Measurements from ENCODE around the gene GNA15.
A peak's percentile ranks its signal among the peaks of the same experiment; 100 is the strongest.
"Not testable (repeated sequence)": the region's sequence is repeated elsewhere in the genome, so short reads cannot be mapped to it uniquely, and the experiment has no call there.

GNA15 gene

GRCh38 chr19:3135961-3136683 lies at the start of gene GNA15:
Gene GNA15 (plus strand): TSS chr19:3136033. CDS start chr19:3136451, 418 bp downstream.
- Histone ChIP-seq H3K27ac (ENCODE audit: low read length) (no peak within 1 kb of the TSS), H3K79me2 (ENCODE audit: low read length) (no peaks in the 10 kb centered on the region), H2AFZ (ENCODE audit: low read length) (no peak within 1 kb of the TSS), H3K9me3 (replicated peaks; ENCODE audit: insufficient read depth, low read length) (no peaks in the 10 kb centered on the region), H3K4me1 (ENCODE audit: low read length) (no peaks in the 10 kb centered on the region), H3K36me3 (replicated peaks; ENCODE audit: insufficient read depth, low read length) (no peaks in the 10 kb centered on the region), H3K4me3 (ENCODE audit: low read length) (no peak within 1 kb of the TSS), H3F3A (ENCODE audit: insufficient read depth, low read length) (no peaks in the 10 kb centered on the region), H4K20me1 (ENCODE audit: insufficient read depth, low read length) (no peaks in the 10 kb centered on the region), H3K27me3 (replicated peaks; ENCODE audit: insufficient read depth, low read length) (peaks cover 84% of the 10 kb centered on the region), H3K4me2 (ENCODE audit: low read depth, low read length) (no peak within 1 kb of the TSS), H3K9me2 (replicated peaks; ENCODE audit: insufficient read depth, low read length) (no peaks in the 10 kb centered on the region), H3K9ac (ENCODE audit: low read length) (no peak within 1 kb of the TSS)
- TF ChIP-seq EZH2phosphoT487 (IDR thresholded peaks at IDR 0.05; ENCODE audit: low read length) (no peak), EZH2 (optimal IDR thresholded peaks at IDR 0.05; ENCODE audit: low read depth, low read length) (peak; percentile 67), CTCF (IDR thresholded peaks at IDR 0.05; ENCODE audit: low read length) (no peak)
- no peak for DNase-seq

GRCh38 chr19:3087769-3088168 lies 48.1 kb upstream of the GNA15 start:
- Histone ChIP-seq H2AFZ (ENCODE audit: low read length) (no peak overlapping the region), H4K20me1 (ENCODE audit: insufficient read depth, low read length) (no peaks in the 10 kb centered on the region), H3K27me3 (replicated peaks; ENCODE audit: insufficient read depth, low read length) (peaks cover 85% of the 10 kb centered on the region), H3K4me1 (ENCODE audit: low read length) (no peaks in the 10 kb centered on the region), H3K79me2 (ENCODE audit: low read length) (no peaks in the 10 kb centered on the region), H3K9me3 (replicated peaks; ENCODE audit: insufficient read depth, low read length) (no peaks in the 10 kb centered on the region), H3K9me2 (replicated peaks; ENCODE audit: insufficient read depth, low read length) (no peaks in the 10 kb centered on the region), H3K9ac (ENCODE audit: low read length) (no peak overlapping the region), H3F3A (ENCODE audit: insufficient read depth, low read length) (no peaks in the 10 kb centered on the region), H3K36me3 (replicated peaks; ENCODE audit: insufficient read depth, low read length) (no peaks in the 10 kb centered on the region), H3K4me2 (ENCODE audit: low read depth, low read length) (no peak overlapping the region), H3K27ac (ENCODE audit: low read length) (no peak overlapping the region), H3K4me3 (ENCODE audit: low read length) (no peak overlapping the region)
- TF ChIP-seq EZH2phosphoT487 (IDR thresholded peaks at IDR 0.05; ENCODE audit: low read length) (no peak), EZH2 (optimal IDR thresholded peaks at IDR 0.05; ENCODE audit: low read depth, low read length) (no peak), CTCF (IDR thresholded peaks at IDR 0.05; ENCODE audit: low read length) (no peak)
- no peak for DNase-seq

- not testable (repeated sequence) for H3K9ac ChIP-seq (ENCODE audit: low read length); H4K20me1 ChIP-seq (ENCODE audit: insufficient read depth, low read length); H3K9me2 ChIP-seq (replicated peaks; ENCODE audit: insufficient read depth, low read length); H3F3A ChIP-seq (ENCODE audit: insufficient read depth, low read length); H3K79me2 ChIP-seq (ENCODE audit: low read length); H3K9me3 ChIP-seq (replicated peaks; ENCODE audit: insufficient read depth, low read length); H2AFZ ChIP-seq (ENCODE audit: low read length); H3K4me2 ChIP-seq (ENCODE audit: low read depth, low read length); H3K4me1 ChIP-seq (ENCODE audit: low read length); H3K27ac ChIP-seq (ENCODE audit: low read length); DNase-seq; H3K36me3 ChIP-seq (replicated peaks; ENCODE audit: insufficient read depth, low read length); H3K4me3 ChIP-seq (ENCODE audit: low read length)
- peaks cover 78% of the 10 kb centered on the region for H3K27me3 ChIP-seq (replicated peaks; ENCODE audit: insufficient read depth, low read length)
These were observed 46.5 kb upstream of the GNA15 start for GRCh38 chr19:3089299-3089855.
